SK-N-SH (cell line): ENCODE measurements around the gene ESPL1. TPM values are rescaled to one million over a fixed set of nuclear protein-coding genes. Genes with fewer than 3 reads are reported as not detected.

Source experiments
- CTCF ChIA-PET: fragments of 300-600, 350-600 bp; formaldehyde crosslinking; extraction: SDS; loops from one replicate; lab custom pipeline; 2021; lab: Yijun Ruan, JAX
- POLR2A ChIA-PET: fragments of 350-600 bp; sonication (Branson Sonifier 250); formaldehyde crosslinking; extraction: SDS; loops from one replicate; lab custom pipeline; 2020; ENCODE audit warnings: antibody characterized with exemption, inconsistent platforms; lab: Yijun Ruan, JAX
- DNase-seq: peaks from one replicate; pipeline ENCODE4 v3.0.0; 2012
- H2AFZ ChIP-seq: fragments of 200-600 bp; sonication (generic); 2 replicates; pipeline ENCODE4 v1.8.1; 2016; ENCODE audit warnings: antibody characterized with exemption, mild to moderate bottlenecking, low read depth
- H3F3A ChIP-seq: fragments of 200-600 bp; sonication (generic); replicated peaks from 2 replicates; pipeline ENCODE3; 2016; ENCODE audit warnings: antibody characterized with exemption, mild to moderate bottlenecking; ENCODE audit not compliant: insufficient read depth
- H3K27ac ChIP-seq, 2 experiments: fragments of 200-500 bp in 1 of 2; fragments of 200-600 bp in 1 of 2; sonication (Bioruptor generic) in 1 of 2; sonication (generic), shearing (Covaris generic) in 1 of 2; 2 replicates each; pipeline versions ENCODE4 v1.5.1 to v1.6.1; 2014 to 2016; ENCODE audit warnings: low read depth in 2 of 2, inconsistent platforms in 1 of 2, low read length in 1 of 2, mild to moderate bottlenecking in 1 of 2, mixed read lengths in 1 of 2
- H3K27me3 ChIP-seq: fragments of 200-600 bp; sonication (generic), shearing (Covaris generic); 2 replicates; pipeline ENCODE4 v1.6.1; 2016; ENCODE audit warnings: mixed run types; ENCODE audit not compliant: insufficient read depth
- H3K36me3 ChIP-seq, 2 experiments: fragments of 200-500 bp in 1 of 2; fragments of 200-600 bp in 1 of 2; sonication (Bioruptor generic) in 1 of 2; sonication (generic) in 1 of 2; replicated peaks in 1 of 2; 2 replicates each; pipeline versions ENCODE3 to v1.5.1; 2014 to 2016; ENCODE audit warnings: low read length in 1 of 2, mild to moderate bottlenecking in 1 of 2; ENCODE audit not compliant: insufficient read depth in 2 of 2, control insufficient read depth in 1 of 2
- H3K4me1 ChIP-seq, 2 experiments: fragments of 200-500 bp in 1 of 2; fragments of 200-600 bp in 1 of 2; sonication (Bioruptor generic) in 1 of 2; sonication (generic), shearing (Covaris generic) in 1 of 2; 2 replicates each; pipeline versions ENCODE4 v1.5.1 to v1.6.1; 2014 to 2016; ENCODE audit warnings: low read depth in 1 of 2, low read length in 1 of 2, mixed run types in 1 of 2; ENCODE audit not compliant: insufficient read depth in 2 of 2, control insufficient read depth in 1 of 2
- H3K4me2 ChIP-seq: fragments of 200-600 bp; sonication (generic), shearing (Covaris generic); 2 replicates; pipeline ENCODE4 v1.6.1; 2017; ENCODE audit warnings: mixed run types
- H3K4me3 ChIP-seq, 2 experiments: fragments of 200-500 bp in 1 of 2; fragments of 200-600 bp in 1 of 2; sonication (Bioruptor generic) in 1 of 2; sonication (generic), shearing (Covaris generic) in 1 of 2; 2 replicates each; pipeline versions ENCODE4 v1.5.1 to v1.8.1; 2014 to 2016; ENCODE audit warnings: low read depth in 2 of 2, inconsistent platforms in 1 of 2, low read length in 1 of 2, mild to moderate bottlenecking in 1 of 2, mixed read lengths in 1 of 2, moderate library complexity in 1 of 2
- H3K79me2 ChIP-seq: fragments of 200-600 bp; sonication (generic); 2 replicates; pipeline ENCODE4 v1.8.1; 2017; ENCODE audit warnings: mild to moderate bottlenecking; ENCODE audit not compliant: insufficient read depth
- H3K9ac ChIP-seq: fragments of 200-600 bp; sonication (generic); 2 replicates; pipeline ENCODE4 v1.6.1; 2017; ENCODE audit warnings: mixed run types
- H3K9me2 ChIP-seq: fragments of 200-600 bp; sonication (generic); 2 replicates; pipeline ENCODE4 v1.6.1; 2017; ENCODE audit warnings: mixed run types
- H3K9me3 ChIP-seq: fragments of 200-600 bp; sonication (generic); 2 replicates; pipeline ENCODE4 v1.6.1; 2017; ENCODE audit warnings: mixed run types, mild to moderate bottlenecking, moderate library complexity
- H4K20me1 ChIP-seq: fragments of 200-600 bp; sonication (generic); 2 replicates; pipeline ENCODE4 v1.6.1; 2017; ENCODE audit warnings: mild to moderate bottlenecking, mixed run types; ENCODE audit not compliant: insufficient read depth
- CHD2 ChIP-seq: fragments of 150-350 bp; IDR thresholded peaks from 2 replicates; pipeline ENCODE4 v1.6.1; 2018; ENCODE audit warnings: low read length; ENCODE audit not compliant: partially characterized antibody
- EP300 ChIP-seq, 2 experiments: IDR thresholded peaks; 2 replicates each; pipeline versions ENCODE4 v1.4.0 to v1.6.1; 2012; ENCODE audit warnings: borderline replicate concordance in 1 of 2, low read depth in 1 of 2, low read length in 1 of 2
- FOSL2 ChIP-seq: IDR thresholded peaks from 2 replicates; pipeline ENCODE4 v1.4.0; 2012; ENCODE audit warnings: low read depth, mild to moderate bottlenecking, moderate library complexity, borderline replicate concordance
- FOXM1 ChIP-seq: IDR thresholded peaks from 2 replicates; pipeline ENCODE4 v1.4.0; 2012; ENCODE audit warnings: low read depth, mild to moderate bottlenecking
- GATA2 ChIP-seq: sonication (generic); formaldehyde crosslinking; IDR thresholded peaks from 2 replicates; pipeline ENCODE4 v1.5.0; 2020; ENCODE audit warnings: mild to moderate bottlenecking, missing genetic modification reagents
- MAX ChIP-seq: IDR thresholded peaks from 2 replicates; pipeline ENCODE4 v1.4.0; 2012; ENCODE audit warnings: low read depth
- MEF2A ChIP-seq: IDR thresholded peaks from 2 replicates; pipeline ENCODE4 v1.4.0; 2012; ENCODE audit warnings: low read depth, borderline replicate concordance
- MXI1 ChIP-seq: IDR thresholded peaks from 2 replicates; pipeline ENCODE4 v1.6.1; 2012; ENCODE audit warnings: mild to moderate bottlenecking, low read depth, low read length, improper control_type of control experiment
- NFIC ChIP-seq: IDR thresholded peaks from 2 replicates; pipeline ENCODE4 v1.4.0; 2012; ENCODE audit warnings: borderline replicate concordance
- RAD21 ChIP-seq: IDR thresholded peaks from 2 replicates; pipeline ENCODE4 v1.6.1; 2012; ENCODE audit warnings: mild to moderate bottlenecking, low read length
- RCOR1 ChIP-seq: fragments of 150-350 bp; IDR thresholded peaks from 2 replicates; pipeline ENCODE4 v1.6.1; 2017; ENCODE audit warnings: antibody characterized with exemption, low read length
- REST ChIP-seq: IDR thresholded peaks from 2 replicates; pipeline ENCODE4 v1.6.1; 2012; ENCODE audit warnings: mild to moderate bottlenecking, low read depth, low read length, moderate library complexity
- RFX5 ChIP-seq: IDR thresholded peaks from 2 replicates; pipeline ENCODE4 v1.6.1; 2012; ENCODE audit warnings: mild to moderate bottlenecking, improper control_type of control experiment, low read length
- RXRA ChIP-seq: IDR thresholded peaks from 2 replicates; pipeline ENCODE4 v1.4.0; 2012; ENCODE audit warnings: low read depth, mild to moderate bottlenecking, borderline replicate concordance
- TAF1 ChIP-seq: IDR thresholded peaks from 2 replicates; pipeline ENCODE4 v1.6.1; 2012; ENCODE audit warnings: low read depth, mild to moderate bottlenecking, low read length, moderate library complexity, borderline replicate concordance
- TCF12 ChIP-seq: IDR thresholded peaks from 2 replicates; pipeline ENCODE4 v1.4.0; 2012
- USF1 ChIP-seq: IDR thresholded peaks from 2 replicates; pipeline ENCODE4 v1.4.0; 2012; ENCODE audit warnings: low read depth, borderline replicate concordance
- WGBS: methylation state at CpG from one replicate; pipeline ENCODE4 v1.1.6; 2017; ENCODE audit warnings: low lambda C conversion rate; 5-methylcytosine and 5-hydroxymethylcytosine counted together
- polyA plus RNA-seq, 3 experiments: library from polyadenylated mRNA; depleted of rRNA; stranded (reverse); fragments of >200 nt; gene quantifications; 2 replicates each; pipeline ENCODE4 v1.2.3, GENCODE V29; 2012

The ESPL1 gene
- polyA plus RNA-seq, 1 of the 3 experiments (the other 2 are of a cell fraction): 8.6 TPM

GRCh38 chr12:53231671-53231920 is 36.5 kb upstream of the ESPL1 start:
- peak overlapping the region; percentile 76 for H3K9ac ChIP-seq

More at GRCh38 chr12:53231671-53231920, 36.5 kb upstream of the ESPL1 start:
- Histone ChIP-seq H3K4me1 (peaks cover 33 to 52% of the 10 kb centered on the region in 2 experiments; a peak in 3 of 4 replicates), H3K27me3 (no peaks in the 10 kb centered on the region), H3K9me2 (no peaks in the 10 kb centered on the region), H3F3A (peaks cover 9% of the 10 kb centered on the region), H4K20me1 (no peaks in the 10 kb centered on the region), H3K36me3 (peaks cover 0 to 8% of the 10 kb centered on the region in 2 experiments), H3K4me3 (peak overlapping the region; percentile 75 to 81), H3K9me3 (no peaks in the 10 kb centered on the region), H2AFZ (peak overlapping the region; percentile 66), H3K79me2 (peaks cover 5% of the 10 kb centered on the region; the same call in 1 of the 2 replicates), H3K4me2 (peak overlapping the region; percentile 91), H3K27ac (peak overlapping the region; percentile 36 to 76; a peak in 3 of 4 replicates)
- 0% methylated on average over 4 of the region's 9 CpGs for WGBS
- ChIA-PET POLR2A (no interaction called here), CTCF (interaction anchor here (1.2 to 4.5 kb wide), 3 partner anchors 9 to 20 kb away, joined by 4 to 19 read pairs (median 4); no protein-coding TSS in a partner anchor)
- no peak for DNase-seq
- no peak for TF ChIP-seq TAF1
- no peak for TF ChIP-seq CHD2
- no peak for TF ChIP-seq MXI1
- TF ChIP-seq MEF2A: no peak
- TF ChIP-seq MAX: no peak
- TF ChIP-seq GATA2 (CRISPR knock-in tag): no peak
- TF ChIP-seq REST: no peak
- no peak for TF ChIP-seq RCOR1
- no peak for TF ChIP-seq TCF12
- no peak for TF ChIP-seq EP300 (IDR thresholded peaks at IDR 0.05; ENCODE audit: borderline replicate concordance in 1 of 2, low read depth in 1 of 2, low read length in 1 of 2)
- TF ChIP-seq RFX5: no peak
- TF ChIP-seq USF1: no peak
- TF ChIP-seq NFIC: no peak
- TF ChIP-seq FOSL2: no peak
- no peak for TF ChIP-seq RAD21
- no peak for TF ChIP-seq FOXM1
- TF ChIP-seq RXRA: no peak
